SK-N-SH (cell line): ENCODE results near the gene ZNF549.

Experiments used
- CTCF ChIP-seq: fragments of 200-600 bp; sonication (generic); IDR thresholded peaks from 2 replicates; pipeline ENCODE4 v1.6.1; 2017; ENCODE audit warnings: antibody characterized with exemption, mild to moderate bottlenecking, moderate library complexity
- EP300 ChIP-seq, 2 experiments: IDR thresholded peaks; 2 replicates each; pipeline versions ENCODE4 v1.4.0 to v1.6.1; 2012; ENCODE audit warnings: borderline replicate concordance in 1 of 2, low read depth in 1 of 2, low read length in 1 of 2
- FOXM1 ChIP-seq: IDR thresholded peaks from 2 replicates; pipeline ENCODE4 v1.4.0; 2012; ENCODE audit warnings: low read depth, mild to moderate bottlenecking
- MEF2A ChIP-seq: IDR thresholded peaks from 2 replicates; pipeline ENCODE4 v1.4.0; 2012; ENCODE audit warnings: low read depth, borderline replicate concordance
- PBX3 ChIP-seq: IDR thresholded peaks from 2 replicates; pipeline ENCODE4; 2012
- POLR2AphosphoS5 ChIP-seq: IDR thresholded peaks from 2 replicates; pipeline ENCODE4 v1.6.1; 2012; ENCODE audit warnings: low read depth, low read length
- REST ChIP-seq: IDR thresholded peaks from 2 replicates; pipeline ENCODE4 v1.6.1; 2012; ENCODE audit warnings: mild to moderate bottlenecking, low read depth, low read length, moderate library complexity
- USF2 ChIP-seq: fragments of 150-350 bp; IDR thresholded peaks from 2 replicates; pipeline ENCODE4 v1.6.1; 2017; ENCODE audit warnings: antibody characterized with exemption, low read length, low read depth, borderline replicate concordance

- TF ChIP-seq CTCF (no peak), POLR2AphosphoS5 (no peak), EP300 (IDR thresholded peaks at IDR 0.05; ENCODE audit: borderline replicate concordance in 1 of 2, low read depth in 1 of 2, low read length in 1 of 2) (no peak), PBX3 (no peak), MEF2A (no peak), REST (no peak), USF2 (no peak), FOXM1 (no peak)
Measured at GRCh38 chr19:57583104-57583520, 56.0 kb downstream of the ZNF549 start.
